Bronchial epithelial cell (primary cell): ENCODE results near the gene BRSK1. TPM values are rescaled to one million over a fixed set of nuclear protein-coding genes. Genes with fewer than 3 reads are reported as not detected.

Experiments used
- DNase-seq: peaks from one replicate; pipeline ENCODE4 v3.0.0-alpha.2; 2010; ENCODE audit warnings: low read depth
- FAIRE-seq: peaks from 2 replicates; lab custom pipeline; 2011; peaks lifted over from hg19 to GRCh38; lab: Jason Lieb, UNC
- H3K27me3 ChIP-seq: 2 replicates; pipeline ENCODE4 v1.5.1; 2011; ENCODE audit warnings: low read length; ENCODE audit not compliant: control insufficient read depth, insufficient read depth
- H3K36me3 ChIP-seq: 2 replicates; pipeline ENCODE4 v1.5.1; 2011; ENCODE audit warnings: low read length; ENCODE audit not compliant: control insufficient read depth, insufficient read depth
- H3K4me3 ChIP-seq: 2 replicates; pipeline ENCODE4 v1.5.1; 2011; ENCODE audit warnings: mild to moderate bottlenecking, low read depth, low read length, control low read depth
- CTCF ChIP-seq: IDR thresholded peaks from 2 replicates; pipeline ENCODE4 v1.5.1; 2011; ENCODE audit warnings: mild to moderate bottlenecking, moderate library complexity, low read length, control low read depth, inconsistent platforms; ENCODE audit not compliant: insufficient read depth, severe bottlenecking
- total RNA-seq: library from RNA; depleted of rRNA; stranded (reverse); fragments of >200 nt; gene quantifications from 2 replicates; pipeline ENCODE4 v1.2.1, GENCODE V29; 2014

Gene BRSK1
- total RNA-seq, 1 donor from 2014 or later = 0.53 TPM

GRCh38 chr19:55241935-55242464 lies 41.8 kb upstream of the BRSK1 start:
- FAIRE-seq (no peak), DNase-seq (no peak)
- Histone ChIP-seq H3K36me3 (peaks cover 61% of the 10 kb centered on the region), H3K4me3 (no peak overlapping the region), H3K27me3 (no peaks in the 10 kb centered on the region)
- no peak for TF ChIP-seq CTCF

- FAIRE-seq = no peak
- Histone ChIP-seq H3K36me3 (peaks cover 59% of the 10 kb centered on the region), H3K27me3 (no peaks in the 10 kb centered on the region), H3K4me3 (no peak overlapping the region)
- DNase-seq = no peak
- no peak for TF ChIP-seq CTCF
Measured at GRCh38 chr19:55242517-55242916, 41.3 kb upstream of the BRSK1 start.

GRCh38 chr19:55244004-55244680 lies 39.7 kb upstream of the BRSK1 start:
- no peak for DNase-seq
- Histone ChIP-seq H3K36me3 (peaks cover 53% of the 10 kb centered on the region), H3K27me3 (no peaks in the 10 kb centered on the region), H3K4me3 (no peak overlapping the region)
- no peak for TF ChIP-seq CTCF
- no peak for FAIRE-seq

GRCh38 chr19:55245236-55245904 lies 38.4 kb upstream of the BRSK1 start:
- H3K4me3 ChIP-seq = no peak overlapping the region
- peaks cover 44% of the 10 kb centered on the region for H3K36me3 ChIP-seq
- no peak for FAIRE-seq
- no peaks in the 10 kb centered on the region for H3K27me3 ChIP-seq
- no peak for DNase-seq
- no peak for TF ChIP-seq CTCF

- TF ChIP-seq CTCF = no peak
- peaks cover 33% of the 10 kb centered on the region for H3K36me3 ChIP-seq
- no peak overlapping the region for H3K4me3 ChIP-seq
- no peak for FAIRE-seq
- no peaks in the 10 kb centered on the region for H3K27me3 ChIP-seq
- DNase-seq = no peak
Measured at GRCh38 chr19:55246462-55247451, 37.0 kb upstream of the BRSK1 start.
